T-helper 22 cell (primary cell): ENCODE measurements around the gene WSB1.

Source experiments
- DNase-seq: peaks from one replicate; pipeline ENCODE4 v3.0.0-alpha.2; 2020; ENCODE audit warnings: low read depth

Gene WSB1

GRCh38 chr17:27339198-27339835, 45.4 kb downstream of the WSB1 start:
- no peak for DNase-seq

- DNase-seq, result no peak
Observed at GRCh38 chr17:27339836-27340550, 46.1 kb downstream of the WSB1 start.

- DNase-seq, result no peak
Observed at GRCh38 chr17:27340575-27340974, 46.7 kb downstream of the WSB1 start.

GRCh38 chr17:27341041-27341471, 47.1 kb downstream of the WSB1 start:
- no peak for DNase-seq

- DNase-seq, result no peak
Observed at GRCh38 chr17:27342059-27342458, 48.1 kb downstream of the WSB1 start.

GRCh38 chr17:27343294-27343693, 49.4 kb downstream of the WSB1 start:
- no peak for DNase-seq

- DNase-seq, result no peak
Observed at GRCh38 chr17:27343977-27344607, 50.2 kb downstream of the WSB1 start.

GRCh38 chr17:27345141-27345904, 51.4 kb downstream of the WSB1 start:
- no peak for DNase-seq

- DNase-seq, result no peak
Observed at GRCh38 chr17:27346228-27346899, 52.5 kb downstream of the WSB1 start.

- no peak for DNase-seq
Observed at GRCh38 chr17:27348196-27348595, 54.3 kb downstream of the WSB1 start.

- DNase-seq, result no peak
Observed at GRCh38 chr17:27349540-27350021, 55.7 kb downstream of the WSB1 start.

- no peak for DNase-seq
Observed at GRCh38 chr17:27351759-27352158, 57.8 kb downstream of the WSB1 start.

GRCh38 chr17:27352448-27353032, 58.6 kb downstream of the WSB1 start:
- DNase-seq, result no peak

- DNase-seq, result no peak
Observed at GRCh38 chr17:27353033-27353460, 59.1 kb downstream of the WSB1 start.

- DNase-seq, result peak; percentile 76
Observed at GRCh38 chr17:27353461-27354050, 59.6 kb downstream of the WSB1 start.

- DNase-seq, result no peak
Observed at GRCh38 chr17:27354051-27354490, 60.2 kb downstream of the WSB1 start.

GRCh38 chr17:27354491-27355081, 60.7 kb downstream of the WSB1 start:
- DNase-seq, result no peak

GRCh38 chr17:27355419-27355818, 61.5 kb downstream of the WSB1 start:
- no peak for DNase-seq

GRCh38 chr17:27356091-27356705, 62.3 kb downstream of the WSB1 start:
- no peak for DNase-seq

GRCh38 chr17:27357236-27357635, 63.3 kb downstream of the WSB1 start:
- DNase-seq, result no peak
